HG03139 (cell line): Measurements from ENCODE around the gene NECTIN4.
A peak's percentile ranks its signal among the peaks of the same experiment; 100 is the strongest.

Source experiments
- ATAC-seq: cut with Tn5 transposase; IDR thresholded peaks from one replicate; pipeline ENCODE4 v1.9.1; 2021; ENCODE audit not compliant: unreplicated experiment

The NECTIN4 gene

GRCh38 chr1:161083748-161084596 lies 5.4 kb downstream of the NECTIN4 start:
- no peak for ATAC-seq

DNA sequence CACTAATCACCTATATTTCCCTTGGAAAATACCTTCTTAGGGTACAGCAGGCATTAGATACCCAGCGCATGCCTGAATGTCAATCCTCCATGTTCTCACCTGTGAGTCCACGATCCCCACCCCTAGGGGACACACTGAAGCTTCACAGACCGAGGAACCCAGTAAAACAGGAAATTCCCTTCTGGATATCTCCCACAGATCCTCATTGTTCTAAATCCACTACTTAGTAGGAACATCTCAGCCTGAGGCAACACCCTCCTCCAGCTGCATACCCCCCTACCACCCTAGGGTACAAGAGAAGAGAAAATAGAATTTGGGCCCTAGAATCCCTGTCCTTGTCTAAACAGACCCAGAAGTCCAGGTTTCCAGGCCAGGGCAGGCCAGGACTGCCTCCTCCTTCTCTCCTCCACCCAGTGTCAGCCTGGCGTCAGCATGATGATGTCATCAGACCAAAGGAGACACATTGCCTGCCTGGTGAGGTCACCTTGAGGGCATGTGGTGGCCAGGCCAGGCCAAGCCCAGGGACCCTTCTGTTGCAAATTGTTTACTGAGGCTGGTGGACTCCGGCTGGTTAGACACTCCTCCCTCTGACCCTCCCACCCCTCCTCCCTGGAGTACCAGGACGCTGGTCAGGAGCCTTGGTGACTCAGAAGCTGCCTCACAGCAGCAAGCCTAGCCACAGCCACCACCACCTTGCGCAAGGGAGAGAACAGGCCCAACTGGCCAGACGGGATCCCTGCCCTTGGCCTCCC lies 6.2 kb downstream of the NECTIN4 start:
- ATAC-seq = no peak

DNA sequence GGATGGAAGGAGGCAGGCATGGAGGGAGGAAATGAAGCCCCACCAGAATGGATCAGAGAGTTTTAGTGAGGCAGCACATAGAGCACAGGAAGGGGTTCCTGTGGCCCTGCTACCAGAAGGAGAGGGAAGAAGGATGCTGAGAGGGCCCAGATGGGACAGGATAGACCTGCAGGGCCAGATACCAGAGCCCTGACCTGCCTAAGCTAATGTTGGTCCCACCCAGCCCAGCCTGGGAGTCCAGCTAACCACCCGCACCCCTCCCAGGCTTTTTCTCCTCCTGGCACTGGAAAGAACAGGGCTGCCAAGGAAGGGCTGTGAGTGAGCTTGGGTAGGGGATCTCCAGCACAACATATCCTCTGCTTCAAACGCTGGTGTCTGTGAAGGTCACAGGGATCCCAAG lies 6.9 kb downstream of the NECTIN4 start:
- no peak for ATAC-seq

DNA sequence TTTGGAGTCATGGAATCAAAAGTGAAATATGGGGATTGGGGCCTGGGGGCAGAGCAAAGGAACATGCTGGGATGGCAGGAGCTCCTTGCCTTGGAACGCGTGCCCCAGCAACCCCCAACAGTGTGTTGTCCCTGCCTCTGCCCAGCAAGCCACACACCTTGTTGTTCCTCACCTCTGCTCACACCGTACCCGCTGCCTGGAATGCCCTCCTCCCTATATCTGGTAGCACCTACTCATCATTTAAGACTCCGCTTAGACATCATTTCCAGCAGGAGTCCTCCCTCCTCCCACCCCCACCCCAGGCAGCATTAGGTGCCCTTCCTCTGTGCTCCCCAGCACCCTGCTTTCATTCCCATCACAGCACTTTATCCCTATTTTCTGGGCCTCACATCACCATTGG lies 7.8 kb downstream of the NECTIN4 start:
- no peak for ATAC-seq

DNA sequence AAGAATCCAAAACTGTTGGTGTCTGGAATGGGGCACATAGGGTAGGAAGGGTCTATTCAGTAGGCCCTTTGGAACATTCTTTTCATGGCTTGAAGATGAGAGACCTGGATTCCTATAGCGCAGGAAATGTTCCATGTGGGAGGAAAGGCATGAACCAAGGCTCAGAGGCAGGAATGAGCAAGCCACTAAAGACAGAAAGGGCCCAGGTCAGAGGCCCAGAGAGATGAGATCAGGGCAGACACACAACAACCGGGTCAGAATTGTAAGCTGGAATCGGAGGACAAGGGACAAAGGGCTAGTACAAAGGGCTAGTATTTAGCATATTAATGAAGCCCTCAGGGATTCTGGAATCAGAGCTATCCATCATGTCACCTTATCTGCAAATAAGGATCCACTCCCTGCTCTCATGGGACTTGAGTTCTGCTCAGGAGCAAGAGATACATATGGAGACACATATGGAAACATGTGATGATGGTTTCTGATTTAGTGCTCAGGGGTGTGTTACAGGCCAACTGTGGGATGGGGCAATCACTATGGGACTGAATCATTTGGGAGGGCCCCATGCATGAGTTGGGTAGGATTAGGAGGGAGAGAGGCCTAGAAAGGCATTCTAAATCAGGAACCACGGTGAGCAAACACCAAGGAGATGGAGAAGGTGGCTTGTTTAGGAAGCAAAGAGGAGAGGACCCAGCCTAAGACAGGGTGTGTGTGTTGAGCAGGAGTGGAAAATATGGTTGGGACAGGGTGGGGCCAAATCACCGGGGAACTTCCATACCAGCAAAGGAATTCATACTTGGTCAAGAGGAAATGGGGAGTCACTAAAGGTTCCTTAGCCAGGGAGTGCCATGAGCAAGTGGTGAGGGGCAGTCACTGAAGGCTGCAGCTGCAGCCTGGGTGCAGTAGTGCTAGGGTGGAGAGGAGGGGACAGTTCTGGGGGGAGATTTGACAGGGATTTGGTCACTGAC lies 8.6 kb downstream of the NECTIN4 start:
- ATAC-seq = no peak

DNA sequence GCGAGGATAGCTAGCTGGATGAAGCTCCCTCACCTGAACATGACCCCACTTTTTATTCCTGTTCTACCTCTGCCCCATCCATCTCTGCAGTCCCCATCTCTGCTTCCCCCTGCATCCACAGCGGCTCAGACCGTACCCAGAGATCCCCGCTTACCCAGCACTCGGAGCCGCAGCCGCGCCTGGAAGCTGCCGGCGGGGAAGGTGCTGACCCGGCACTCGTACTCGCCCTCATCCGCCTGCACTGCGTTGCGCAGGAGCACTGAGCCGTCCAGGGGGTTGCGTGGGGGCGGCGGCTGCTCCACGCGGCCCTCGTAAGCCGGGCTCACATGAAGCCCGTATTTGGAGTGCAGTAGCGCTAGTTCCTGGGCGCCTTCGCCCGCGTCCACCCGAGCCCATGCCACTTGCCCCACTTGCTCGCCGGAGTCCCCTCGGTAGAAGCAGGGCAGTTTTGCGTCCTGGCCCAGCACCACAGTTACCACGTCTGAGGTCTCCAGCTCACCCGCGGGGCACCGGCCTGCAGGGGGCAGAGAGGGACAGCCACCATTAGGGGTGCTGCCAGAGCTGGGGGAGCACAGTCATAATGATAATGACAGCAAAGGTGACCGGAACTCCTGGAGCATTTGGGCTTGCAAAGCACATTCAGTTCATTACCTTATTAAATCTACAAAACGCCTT lies 9.8 kb downstream of the NECTIN4 start:
- ATAC-seq = no peak

DNA sequence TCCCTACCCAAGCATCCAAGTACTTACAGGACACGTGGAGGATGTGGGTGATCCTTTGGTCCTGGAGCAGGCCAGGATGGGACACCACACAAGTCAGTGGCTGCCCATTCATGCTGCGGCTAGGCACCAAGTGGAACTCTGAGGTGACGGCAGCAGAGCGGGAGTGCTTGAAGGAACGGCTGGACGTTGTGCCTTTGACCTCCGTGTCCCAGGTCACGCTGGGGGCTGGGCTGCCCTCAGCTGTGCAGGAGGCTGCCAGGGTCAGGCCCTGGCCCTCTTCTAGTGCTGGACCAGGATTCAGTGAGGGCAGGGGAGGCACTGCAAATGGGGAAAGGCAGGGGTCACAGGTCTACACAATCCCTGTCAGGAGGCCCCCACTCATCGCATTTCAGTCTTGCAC lies 11.9 kb downstream of the NECTIN4 start:
- ATAC-seq = no peak

- ATAC-seq = no peak
Measured at GRCh38 chr1:161076410-161076809, 12.9 kb downstream of the NECTIN4 start.

DNA sequence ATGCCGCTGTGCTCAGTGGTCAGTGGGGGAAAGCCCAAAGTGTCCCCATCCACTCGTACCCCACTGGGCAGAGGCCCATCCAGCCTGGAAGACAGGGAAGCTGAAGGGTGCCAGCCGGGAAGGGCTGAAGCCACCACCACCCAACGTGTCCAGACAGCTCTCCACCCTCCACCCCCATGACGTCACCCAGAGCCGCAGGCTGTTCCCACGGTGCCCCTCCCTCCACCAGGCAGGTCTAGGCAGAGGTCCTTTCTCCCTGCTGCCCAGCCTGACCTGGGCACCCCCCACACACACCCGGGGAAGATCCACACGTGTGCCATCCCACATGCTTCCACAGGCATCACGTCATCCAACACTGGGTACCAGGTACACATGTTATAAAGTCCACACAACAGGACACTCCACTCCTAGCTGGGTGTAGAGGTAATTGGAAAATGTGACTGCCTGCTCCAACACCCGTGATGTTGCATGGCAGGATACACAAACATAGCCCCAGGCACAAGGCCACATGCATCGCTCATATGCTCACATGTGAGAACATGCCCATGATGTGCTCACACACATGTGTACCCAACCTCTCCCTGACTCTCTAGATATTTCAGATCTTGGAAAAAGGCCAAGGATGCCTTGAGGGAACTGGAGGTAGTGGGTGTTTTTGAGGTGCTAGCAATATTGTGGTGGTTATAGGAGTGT lies 14.5 kb downstream of the NECTIN4 start:
- no peak for ATAC-seq

GRCh38 chr1:161073474-161074121 lies 15.8 kb downstream of the NECTIN4 start:
- ATAC-seq = no peak

DNA sequence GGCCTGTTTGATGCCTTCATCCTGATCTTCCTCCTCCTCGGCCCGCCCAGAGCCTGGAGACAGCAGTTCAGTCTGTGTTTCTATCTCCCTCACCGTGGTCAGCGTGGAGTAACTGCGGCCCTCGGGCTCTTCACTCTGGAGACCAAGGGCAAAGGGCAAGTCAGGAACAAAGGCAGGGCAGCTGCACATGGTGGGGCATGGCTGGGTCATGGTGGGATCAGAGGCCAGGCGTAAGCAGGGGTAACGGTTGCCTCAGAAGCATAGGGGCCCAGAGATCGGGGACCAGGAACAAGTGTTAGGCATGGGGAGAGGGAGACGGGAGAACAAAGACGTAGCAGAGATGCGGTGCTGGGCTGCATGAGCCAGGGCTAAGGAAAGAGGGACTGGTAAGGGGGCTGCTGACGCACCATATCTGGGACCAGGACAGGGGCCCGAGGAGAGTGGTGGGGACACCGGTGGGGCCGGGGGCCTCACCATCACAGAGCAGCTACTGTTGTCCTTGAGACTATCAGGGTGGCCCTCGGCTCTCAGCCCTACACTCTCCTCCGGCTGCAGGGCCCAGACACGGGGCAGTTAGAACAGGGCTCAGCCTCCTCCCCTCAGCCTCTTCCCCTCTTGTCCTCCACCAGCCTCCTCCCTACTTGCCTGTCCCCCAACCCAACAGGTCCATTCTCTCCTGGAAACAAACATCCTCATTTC lies 16.5 kb downstream of the NECTIN4 start:
- ATAC-seq = no peak

DNA sequence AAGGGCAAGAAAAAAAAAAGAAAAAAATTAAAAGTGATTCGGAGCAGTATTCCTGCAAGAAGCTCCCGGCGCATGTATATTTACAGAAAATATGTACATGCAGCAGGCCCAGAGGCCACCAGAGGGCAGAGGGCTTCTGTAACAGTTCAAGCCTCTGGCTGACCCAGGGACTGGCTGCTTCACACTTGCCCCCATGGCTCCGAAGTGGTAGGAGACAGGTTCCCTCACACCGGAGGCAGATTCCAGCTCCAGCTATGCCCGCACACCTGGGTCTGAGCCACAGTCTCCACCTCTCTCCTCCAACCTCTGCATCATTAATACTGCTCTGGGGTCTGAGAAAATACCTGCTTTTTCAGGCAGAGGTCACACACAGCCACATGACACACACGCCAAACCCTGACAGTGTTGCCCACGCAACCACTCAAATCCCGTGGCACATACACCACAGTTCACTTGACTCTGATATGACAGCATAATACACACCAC lies 17.4 kb downstream of the NECTIN4 start:
- no peak for ATAC-seq

GRCh38 chr1:161070761-161071160 lies 18.6 kb downstream of the NECTIN4 start:
- no peak for ATAC-seq

DNA sequence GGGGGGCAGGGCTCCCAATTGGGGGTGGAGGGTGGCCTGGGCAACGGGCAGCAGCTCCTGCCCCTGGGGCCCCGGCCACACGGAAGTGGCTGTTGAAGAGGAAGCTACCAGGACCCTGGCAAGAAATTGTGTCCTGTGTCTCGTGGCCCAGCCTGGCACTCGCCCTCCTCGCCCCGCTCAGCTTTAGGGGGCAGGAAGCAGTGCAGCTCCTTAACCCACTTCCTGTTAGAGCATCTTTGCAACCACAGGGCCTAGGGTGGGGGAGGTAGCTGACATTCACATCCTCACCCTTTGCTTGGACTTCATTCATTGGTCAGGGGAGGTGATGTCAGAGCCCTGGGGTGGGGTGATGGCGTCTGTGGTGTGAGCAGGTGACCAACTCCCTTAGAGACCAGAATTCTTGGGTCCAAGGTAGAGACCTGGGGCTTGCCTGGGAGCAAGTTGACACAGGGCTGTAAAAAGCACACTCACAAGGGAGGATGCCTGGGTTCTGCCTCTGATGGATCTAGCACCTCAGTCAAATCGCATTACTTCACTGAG lies 19.6 kb downstream of the NECTIN4 start, which contains the start of gene ARHGAP30:
Gene ARHGAP30, minus strand, starts transcription at position 161 of the 540 bp plus-strand sequence. CDS start 267 bp downstream, outside the sequence.
- peak; percentile 80 for ATAC-seq

DNA sequence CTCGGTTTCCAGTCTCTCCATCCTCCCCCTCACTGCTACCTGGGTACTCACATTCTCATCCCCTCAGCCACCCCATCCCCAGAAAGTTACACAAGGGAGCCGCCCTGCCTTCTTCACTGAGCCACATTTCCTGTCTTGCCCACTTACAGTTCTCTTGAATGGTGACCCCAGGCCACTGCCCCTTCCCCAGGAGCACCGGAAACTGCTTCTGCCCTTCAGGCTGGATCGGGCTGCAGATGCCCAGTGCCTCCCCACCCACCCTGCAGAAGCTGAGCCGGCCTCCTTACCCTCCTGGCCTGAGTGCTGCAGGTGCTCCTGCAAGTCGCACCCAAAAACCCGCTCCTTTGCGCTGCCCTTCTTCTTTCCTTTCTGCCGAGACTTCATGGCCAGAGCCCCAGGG lies 20.1 kb downstream of the NECTIN4 start:
- ATAC-seq = no peak

DNA sequence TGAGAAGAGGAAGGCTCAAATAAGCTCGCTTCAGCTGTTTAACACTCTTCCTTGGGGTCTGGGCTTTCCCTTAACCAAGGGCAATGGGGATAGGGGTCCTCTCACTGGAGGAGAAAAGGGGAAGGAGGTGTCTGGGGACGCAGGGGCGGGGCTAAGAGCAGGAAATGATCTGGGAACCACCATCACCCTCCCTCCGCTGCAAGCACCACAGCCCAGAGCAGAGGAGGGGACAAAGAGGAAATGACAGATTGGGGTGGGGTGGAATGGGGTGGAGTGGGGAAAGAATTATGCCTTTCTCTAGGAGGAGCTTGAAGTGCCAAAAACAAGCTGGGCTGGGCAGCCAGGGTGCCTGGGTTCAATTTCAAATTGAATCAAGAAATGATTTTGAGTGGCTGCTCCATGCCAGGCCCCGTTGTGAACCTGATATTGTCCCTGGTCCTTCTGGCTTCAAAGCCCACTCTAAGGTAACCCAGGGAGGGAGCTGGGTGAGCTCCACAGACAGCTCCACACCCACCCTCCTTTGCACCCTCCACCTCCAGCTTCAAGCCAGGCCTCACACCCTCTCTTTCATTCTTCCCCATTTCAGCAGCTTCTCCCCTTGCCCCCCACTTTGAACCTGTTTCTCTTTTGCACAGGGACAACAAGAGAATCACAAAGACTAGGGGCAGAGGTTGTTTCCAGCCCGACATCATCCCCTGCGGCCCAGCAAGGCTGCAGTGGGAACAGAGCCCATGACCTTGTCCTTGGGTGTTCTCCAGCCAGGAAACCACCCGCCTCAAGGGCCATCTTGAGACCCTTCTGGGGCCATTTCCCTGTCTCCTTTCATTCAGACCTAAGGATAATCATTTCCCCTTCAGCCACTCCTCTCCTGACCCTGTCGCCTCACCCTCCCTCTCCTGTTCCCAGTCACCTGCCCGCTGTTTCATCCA lies 20.8 kb downstream of the NECTIN4 start:
- peak; percentile 54 for ATAC-seq

- ATAC-seq = no peak
Measured at GRCh38 chr1:161066694-161067093, 22.7 kb downstream of the NECTIN4 start.
